Kidney tubule cell (primary cell): ENCODE results near the gene HSPB8.
"Not testable (repeated sequence)": the region's sequence is repeated elsewhere in the genome, so short reads cannot be mapped to it uniquely, and the experiment has no call there.

Source experiments
- DNase-seq: peaks from one replicate; pipeline ENCODE4 v3.0.0-alpha.2; 2018; ENCODE audit warnings: low spot score

Gene HSPB8

DNA sequence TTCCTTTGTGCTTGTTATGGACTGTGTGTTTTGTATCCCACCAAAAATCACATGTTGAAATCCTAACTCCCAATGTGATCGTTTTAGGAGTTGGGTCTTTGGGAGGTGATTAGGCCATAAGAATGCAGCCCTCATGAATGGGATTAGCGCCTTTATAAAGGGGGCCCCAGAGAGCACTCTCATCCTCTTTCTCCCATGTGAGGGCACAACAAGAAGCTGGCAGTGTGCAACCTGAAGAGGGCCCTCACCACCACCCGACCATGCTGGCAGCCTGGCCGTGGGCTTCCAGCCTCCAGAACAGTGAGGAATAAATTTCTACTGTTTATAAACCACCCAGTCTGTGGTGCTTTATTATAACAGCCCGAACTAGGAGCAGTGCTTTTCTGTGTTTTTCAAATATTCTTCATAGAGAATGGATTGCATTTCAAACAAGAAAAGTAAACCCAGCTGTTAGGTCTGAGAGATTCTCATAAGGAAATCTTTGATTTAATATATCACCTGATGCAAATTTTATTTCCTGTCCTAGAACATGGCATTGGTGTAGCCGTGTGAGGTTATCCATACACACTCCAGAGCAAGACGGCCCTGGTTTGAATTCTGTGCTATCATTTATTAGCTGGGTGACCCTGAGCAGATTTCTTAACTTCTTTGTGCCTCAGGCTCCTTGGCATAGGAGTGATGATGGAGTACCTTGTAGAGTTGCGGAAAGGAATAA, 27.8 kb downstream of the HSPB8 start:
- no peak for DNase-seq

- no peak for DNase-seq
Observed at GRCh38 chr12:119207063-119207560, 28.4 kb downstream of the HSPB8 start.

- peak; percentile 50 for DNase-seq
Observed at GRCh38 chr12:119208626-119209061, 29.9 kb downstream of the HSPB8 start.

DNA sequence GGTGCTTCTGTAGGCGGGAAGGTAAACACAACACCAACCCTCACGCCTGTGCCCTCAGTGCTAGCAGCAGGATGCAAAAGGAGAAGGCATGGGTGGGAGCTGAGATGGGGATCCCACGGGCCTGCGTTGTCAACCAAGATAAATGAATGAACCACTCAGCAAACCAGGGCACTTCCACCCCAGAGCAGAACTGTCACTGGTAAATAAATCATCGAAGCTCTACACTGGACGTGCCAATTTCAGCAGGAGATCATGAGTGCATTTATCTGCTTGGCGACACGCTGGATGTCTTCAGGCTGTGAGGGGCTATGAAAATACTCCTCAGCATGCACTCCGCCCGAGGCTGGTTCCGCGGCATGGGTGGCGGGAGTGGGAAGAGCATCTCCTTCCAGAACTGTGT, 33.2 kb downstream of the HSPB8 start:
- DNase-seq = no peak

GRCh38 chr12:119216084-119216483, 37.4 kb downstream of the HSPB8 start:
- DNase-seq = no peak

GRCh38 chr12:119218875-119219274, 40.1 kb downstream of the HSPB8 start:
- not testable (repeated sequence) for DNase-seq

- no peak for DNase-seq
Observed at GRCh38 chr12:119222222-119222951, 43.7 kb downstream of the HSPB8 start.

- DNase-seq = no peak
Observed at GRCh38 chr12:119225454-119225853, 46.7 kb downstream of the HSPB8 start.

GRCh38 chr12:119227292-119227691, 48.6 kb downstream of the HSPB8 start:
- DNase-seq = peak; percentile 31

- no peak for DNase-seq
Observed at GRCh38 chr12:119229205-119229604, 50.5 kb downstream of the HSPB8 start.

GRCh38 chr12:119229837-119230236, 51.1 kb downstream of the HSPB8 start:
- DNase-seq = peak; percentile 37

GRCh38 chr12:119230807-119231206, 52.1 kb downstream of the HSPB8 start:
- DNase-seq = no peak

- DNase-seq = no peak
Observed at GRCh38 chr12:119231774-119232173, 53.0 kb downstream of the HSPB8 start.

- DNase-seq = no peak
Observed at GRCh38 chr12:119235197-119235751, 56.5 kb downstream of the HSPB8 start.

GRCh38 chr12:119236372-119236771, 57.6 kb downstream of the HSPB8 start:
- no peak for DNase-seq

DNA sequence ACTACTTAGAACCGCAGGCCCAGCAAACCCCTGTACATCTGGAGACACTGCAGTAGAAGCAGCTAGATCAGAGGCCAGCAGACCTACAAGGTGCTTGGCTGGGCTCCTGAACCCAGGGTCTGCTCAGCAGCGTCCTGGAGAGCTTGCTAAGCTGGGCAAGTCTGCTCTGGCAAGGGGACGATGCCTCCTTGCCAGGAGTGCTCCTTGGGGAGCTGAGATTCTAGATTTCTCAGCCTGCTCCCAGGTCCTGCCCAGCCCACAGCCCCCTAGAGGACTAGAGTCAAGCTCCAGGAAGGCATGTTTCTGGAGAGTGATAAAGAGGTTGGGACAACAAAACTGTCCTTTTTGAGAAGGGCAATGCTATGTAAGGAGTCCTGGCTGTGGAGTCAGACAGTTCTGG, 60.3 kb downstream of the HSPB8 start:
- no peak for DNase-seq

DNA sequence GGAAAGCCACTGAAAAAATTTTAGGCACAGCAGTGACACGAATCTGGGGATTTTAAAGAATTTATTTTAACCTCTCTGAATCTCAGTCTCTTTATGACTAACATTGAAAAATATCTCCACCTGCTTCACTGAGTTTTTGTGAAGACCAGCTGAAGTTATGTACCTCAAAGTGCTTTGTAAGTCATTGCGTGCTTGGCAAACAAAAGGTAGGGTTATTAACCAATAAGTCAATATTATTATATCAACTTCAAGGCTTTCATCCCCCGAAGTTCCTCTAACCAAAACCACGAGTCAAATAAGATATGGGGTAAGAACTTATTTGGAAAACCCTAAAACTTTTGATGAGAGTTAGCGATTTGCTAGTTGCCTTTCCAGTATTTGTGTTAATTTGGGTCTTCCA, 62.3 kb downstream of the HSPB8 start:
- DNase-seq = no peak

DNA sequence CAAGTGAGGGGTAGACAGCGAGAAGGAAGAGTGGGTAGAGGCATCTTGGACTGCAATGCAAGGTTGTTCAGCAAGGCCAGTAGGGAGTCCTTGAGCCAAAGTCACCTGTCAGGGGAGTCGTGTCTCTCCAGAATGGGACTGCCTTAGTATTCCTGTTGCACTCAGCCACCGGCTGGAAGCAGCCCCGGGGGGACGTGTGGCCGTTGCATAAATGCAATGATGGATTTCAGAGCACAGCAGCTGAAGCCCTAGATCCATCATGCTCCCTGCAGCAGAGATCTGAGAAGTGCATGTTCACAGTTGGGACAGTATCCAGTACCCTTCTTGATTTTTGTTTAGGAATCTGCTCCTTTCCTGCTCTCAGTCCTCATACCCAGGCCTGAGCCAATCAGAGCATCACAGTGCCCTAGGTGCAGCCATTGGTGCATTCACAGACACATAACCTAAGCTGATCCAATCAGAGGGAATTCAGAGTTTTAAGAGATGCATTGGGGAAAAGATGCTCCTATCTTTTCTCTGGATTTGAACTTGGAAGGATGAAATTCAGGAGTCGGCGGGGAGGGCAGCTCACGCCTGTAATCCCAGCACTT, 62.9 kb downstream of the HSPB8 start:
- no peak for DNase-seq
